IPS-15b (cell line): Measurements from ENCODE around the gene VEZF1.
A peak's percentile ranks its signal among the peaks of the same experiment; 100 is the strongest.
"Not testable (repeated sequence)": the region's sequence is repeated elsewhere in the genome, so short reads cannot be mapped to it uniquely, and the experiment has no call there.

ENCODE experiments used
- H3K27me3 ChIP-seq: one replicate; pipeline ENCODE4 v1.6.1; 2013; ENCODE audit warnings: low read length; ENCODE audit not compliant: control insufficient read depth, insufficient read depth
- H3K36me3 ChIP-seq: one replicate; pipeline ENCODE4 v1.6.1; 2013; ENCODE audit warnings: low read length; ENCODE audit not compliant: control insufficient read depth, insufficient read depth
- H3K4me1 ChIP-seq: one replicate; pipeline ENCODE4 v1.6.1; 2013; ENCODE audit warnings: mild to moderate bottlenecking, low read length; ENCODE audit not compliant: control insufficient read depth, insufficient read depth
- H3K4me3 ChIP-seq: one replicate; pipeline ENCODE4 v1.5.1; 2013; ENCODE audit warnings: low read depth, low read length
- H3K9ac ChIP-seq: one replicate; pipeline ENCODE4 v1.6.1; 2013; ENCODE audit warnings: low read depth, mild to moderate bottlenecking, low read length
- H3K9me3 ChIP-seq: one replicate; pipeline ENCODE4 v1.6.1; 2013; ENCODE audit warnings: mild to moderate bottlenecking, low read length; ENCODE audit not compliant: control insufficient read depth, insufficient read depth

Gene VEZF1

GRCh38 chr17:57965521-57966160, 22.4 kb downstream of the VEZF1 start:
- no peaks in the 10 kb centered on the region for H3K4me1 ChIP-seq
- H3K9ac ChIP-seq: no peak overlapping the region
- H3K27me3 ChIP-seq: peaks cover 2% of the 10 kb centered on the region
- H3K9me3 ChIP-seq: no peaks in the 10 kb centered on the region
- no peak overlapping the region for H3K4me3 ChIP-seq
- no peaks in the 10 kb centered on the region for H3K36me3 ChIP-seq

- H3K36me3 ChIP-seq: no peaks in the 10 kb centered on the region
- no peaks in the 10 kb centered on the region for H3K9me3 ChIP-seq
- H3K4me3 ChIP-seq: no peak overlapping the region
- no peaks in the 10 kb centered on the region for H3K4me1 ChIP-seq
- no peak overlapping the region for H3K9ac ChIP-seq
- H3K27me3 ChIP-seq: peaks cover 4% of the 10 kb centered on the region
These were observed 24.9 kb downstream of the VEZF1 start for GRCh38 chr17:57963149-57963511.

GRCh38 chr17:57962279-57963148, 25.5 kb downstream of the VEZF1 start:
- Histone ChIP-seq H3K4me3 (no peak overlapping the region), H3K9me3 (no peaks in the 10 kb centered on the region), H3K9ac (no peak overlapping the region), H3K27me3 (peaks cover 9% of the 10 kb centered on the region), H3K4me1 (no peaks in the 10 kb centered on the region), H3K36me3 (no peaks in the 10 kb centered on the region)

- Histone ChIP-seq H3K4me1 (peaks cover 11% of the 10 kb centered on the region), H3K27me3 (peaks cover 26% of the 10 kb centered on the region), H3K9ac (no peak overlapping the region), H3K4me3 (no peak overlapping the region), H3K36me3 (no peaks in the 10 kb centered on the region), H3K9me3 (no peaks in the 10 kb centered on the region)
These were observed 28.1 kb downstream of the VEZF1 start for GRCh38 chr17:57959929-57960328.

DNA sequence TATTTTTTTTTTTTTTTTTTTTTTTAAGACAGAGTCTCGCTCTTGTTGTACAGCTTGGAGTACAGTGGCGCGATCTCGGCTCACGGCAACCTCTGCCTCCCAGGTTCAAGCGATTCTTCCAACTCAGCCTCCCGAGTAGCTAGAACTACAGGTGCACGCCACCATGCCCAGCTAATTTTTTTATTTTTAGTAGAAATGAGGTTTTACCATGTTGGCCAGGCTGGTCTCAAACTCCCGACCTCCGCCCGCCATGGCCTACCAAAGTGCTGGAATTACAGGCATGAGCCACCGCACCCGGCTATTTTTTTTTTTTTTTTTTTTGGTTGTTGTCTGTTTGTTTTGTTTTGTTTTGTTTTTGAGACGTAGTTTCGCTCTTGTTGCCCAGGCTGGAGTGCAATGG, 29.7 kb downstream of the VEZF1 start:
- H3K9me3 ChIP-seq, H3K4me3 ChIP-seq: not testable (repeated sequence)
- H3K4me1 ChIP-seq: peaks cover 17% of the 10 kb centered on the region

DNA sequence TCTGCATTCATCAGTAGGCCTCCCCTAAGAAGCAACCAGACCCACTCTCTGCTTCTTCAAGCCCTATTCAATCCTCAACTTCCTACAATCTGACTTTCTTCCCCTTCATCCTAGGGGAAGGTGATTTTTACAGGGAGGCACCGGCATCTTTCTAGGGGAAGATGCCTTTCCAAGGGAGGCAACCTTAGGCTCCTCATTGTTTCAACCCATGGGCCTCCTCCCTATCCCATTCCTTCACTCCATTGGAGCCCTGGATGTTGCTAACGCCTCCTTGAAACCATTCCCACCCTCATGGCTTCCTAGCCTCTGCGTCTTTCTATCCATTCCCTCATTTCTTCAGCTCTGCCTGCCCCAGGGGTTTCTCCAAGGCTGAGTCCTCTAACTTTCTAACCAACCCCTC, 30.2 kb downstream of the VEZF1 start:
- Histone ChIP-seq H3K27me3 (peaks cover 37% of the 10 kb centered on the region), H3K4me3 (no peak overlapping the region), H3K36me3 (no peaks in the 10 kb centered on the region), H3K9me3 (no peaks in the 10 kb centered on the region), H3K4me1 (peaks cover 17% of the 10 kb centered on the region), H3K9ac (no peak overlapping the region)

More for the DNA sequence above, 29.7 kb downstream of the VEZF1 start:
- H3K27me3 ChIP-seq: peaks cover 32% of the 10 kb centered on the region
- H3K36me3 ChIP-seq, H3K9ac ChIP-seq: not testable (repeated sequence)

DNA sequence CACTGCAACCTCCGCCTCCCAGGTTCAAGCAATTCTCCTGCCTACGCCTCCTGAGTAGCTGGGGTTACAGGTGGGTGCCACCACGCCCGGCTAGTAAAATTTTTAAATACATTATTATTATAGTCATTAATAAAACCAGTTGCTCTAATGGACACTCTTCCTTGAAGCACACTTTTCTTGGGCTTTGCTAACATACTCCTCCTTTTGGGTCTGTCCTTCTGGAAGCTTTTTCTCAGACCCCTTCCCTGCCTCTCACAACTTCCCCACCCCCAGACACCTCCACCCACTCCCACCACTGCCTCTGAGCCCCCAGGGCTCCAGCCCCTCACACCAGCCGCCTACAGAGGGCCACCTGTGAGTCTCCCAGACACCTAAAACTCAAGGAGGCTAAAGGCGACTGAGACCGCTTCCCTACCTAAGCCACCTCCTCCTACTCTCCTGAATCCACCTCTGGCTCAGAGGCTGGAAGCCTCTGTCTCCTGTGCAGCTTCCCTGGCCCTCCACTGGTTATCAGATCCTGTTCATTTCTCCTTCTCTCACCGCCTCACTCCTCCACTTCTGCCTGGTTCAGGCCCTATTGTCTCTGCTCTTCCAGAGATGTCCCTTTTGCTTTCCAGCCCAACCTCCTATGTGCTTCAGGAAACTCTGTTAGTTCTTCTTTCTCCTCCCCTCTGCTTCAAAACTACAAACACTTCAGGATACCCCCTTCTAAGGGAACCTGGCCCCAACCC, 30.8 kb downstream of the VEZF1 start:
- H3K36me3 ChIP-seq: no peaks in the 10 kb centered on the region
- H3K4me3 ChIP-seq: no peak overlapping the region
- peaks cover 17% of the 10 kb centered on the region for H3K4me1 ChIP-seq
- peaks cover 38% of the 10 kb centered on the region for H3K27me3 ChIP-seq
- H3K9ac ChIP-seq: no peak overlapping the region
- no peaks in the 10 kb centered on the region for H3K9me3 ChIP-seq

DNA sequence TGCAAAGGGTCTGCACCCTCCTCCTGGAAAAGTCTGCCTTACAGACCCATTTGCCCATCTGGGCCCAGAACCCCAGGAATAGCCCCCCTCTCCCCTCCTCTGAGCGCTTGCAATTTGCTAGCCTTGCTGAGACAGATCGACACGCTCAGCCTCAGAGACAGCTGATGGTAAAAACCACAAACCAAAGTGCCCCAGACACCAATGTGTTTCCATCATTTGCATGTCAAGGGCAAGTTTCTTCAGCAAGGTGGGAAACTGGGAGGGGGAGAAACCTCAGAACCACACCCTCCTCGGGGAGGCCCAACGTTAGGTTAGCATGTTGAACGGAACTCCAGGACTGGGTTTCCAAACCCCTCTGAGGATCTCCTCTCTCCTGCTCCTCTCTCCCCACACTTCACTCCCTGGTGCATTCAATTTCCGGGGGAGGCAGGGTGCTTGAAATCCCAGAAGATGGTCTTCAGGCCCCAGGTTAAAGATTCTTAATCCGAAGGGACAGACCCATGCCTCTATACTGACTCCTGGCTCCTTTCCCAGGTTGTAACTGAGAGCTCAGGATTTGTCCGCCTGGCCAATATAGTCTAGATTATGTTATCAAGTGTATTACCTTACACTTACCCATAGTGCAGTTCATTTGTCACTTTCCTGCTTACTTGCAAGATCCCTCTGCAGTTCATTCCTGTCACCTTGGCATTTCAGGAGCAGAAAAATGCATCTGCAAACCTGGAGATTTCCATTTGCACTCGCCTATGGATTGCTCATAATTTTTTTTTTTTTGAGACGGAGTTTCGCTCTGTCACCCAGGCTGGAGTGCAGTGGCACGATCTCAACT, 31.5 kb downstream of the VEZF1 start:
- H3K9me3 ChIP-seq: no peaks in the 10 kb centered on the region
- H3K4me3 ChIP-seq: peak overlapping the region; percentile 77
- peaks cover 38% of the 10 kb centered on the region for H3K27me3 ChIP-seq
- H3K36me3 ChIP-seq: no peaks in the 10 kb centered on the region
- no peak overlapping the region for H3K9ac ChIP-seq
- peaks cover 17% of the 10 kb centered on the region for H3K4me1 ChIP-seq

GRCh38 chr17:57955183-57955931, 32.7 kb downstream of the VEZF1 start, which contains the start of gene CUEDC1:
CUEDC1 (minus strand) TSS chr17:57955412; CDS start chr17:57885564, 69,848 bp downstream.
- peaks cover 17% of the 10 kb centered on the region for H3K4me1 ChIP-seq
- H3K27me3 ChIP-seq: peaks cover 38% of the 10 kb centered on the region
- peak within 1 kb of the TSS; percentile 77 for H3K4me3 ChIP-seq
- H3K36me3 ChIP-seq: no peaks in the 10 kb centered on the region
- H3K9me3 ChIP-seq: no peaks in the 10 kb centered on the region
- no peak within 1 kb of the TSS for H3K9ac ChIP-seq

DNA sequence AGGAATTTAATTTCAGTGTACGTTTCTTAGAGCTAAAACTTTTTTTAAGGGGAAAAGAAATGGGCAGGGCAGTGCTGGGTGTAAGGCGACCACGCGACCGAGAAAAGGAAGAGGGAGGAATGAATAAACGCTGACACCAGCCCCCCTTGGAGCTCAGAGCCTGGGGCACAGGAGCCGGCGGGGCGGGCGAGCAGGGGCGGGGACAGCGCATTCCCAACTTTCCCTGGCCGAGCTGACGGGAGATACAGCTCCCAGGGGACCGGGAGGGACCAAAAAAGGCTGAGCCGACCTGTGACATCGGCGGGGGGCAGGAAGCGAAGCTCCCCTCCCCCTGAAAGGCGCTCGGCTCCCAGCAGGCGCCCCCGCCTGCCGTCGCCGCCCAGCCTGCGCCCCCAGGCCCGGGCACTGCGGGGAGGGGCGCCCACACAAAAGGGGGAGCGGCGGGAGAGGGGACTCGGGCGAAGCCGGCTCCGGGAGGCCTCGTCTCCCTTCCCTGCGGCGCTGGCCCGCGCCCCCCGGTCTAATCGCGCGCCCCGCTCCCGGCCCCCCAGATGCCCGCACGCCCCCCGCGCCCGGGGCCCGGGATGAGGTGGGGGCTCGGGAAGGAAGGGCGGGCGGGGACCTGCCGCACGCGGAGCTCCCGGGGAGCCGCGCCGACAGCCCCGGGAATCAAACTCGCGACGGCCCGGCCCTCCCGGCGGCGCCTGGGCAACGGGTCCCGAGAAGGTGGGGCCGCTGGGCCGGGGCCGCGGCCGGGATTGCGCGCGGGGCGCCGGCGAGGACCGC, 33.5 kb downstream of the VEZF1 start:
- Histone ChIP-seq H3K9me3 (no peaks in the 10 kb centered on the region), H3K4me3 (peak overlapping the region; percentile 40), H3K4me1 (peaks cover 17% of the 10 kb centered on the region), H3K36me3 (no peaks in the 10 kb centered on the region), H3K9ac (no peak overlapping the region), H3K27me3 (peaks cover 36% of the 10 kb centered on the region)
